T-helper 2 cell treated with Interferon-gamma antibody and Interleukin-4, amounts not matched to agents 5 μg/mL and 100 μg/mL, for 36 hours (primary cell): Measurements from ENCODE around the gene OR52I2.

Experiments
- DNase-seq: peaks from one replicate; pipeline ENCODE4 v3.0.0; 2021; ENCODE audit warnings: low spot score
- H3K27ac Mint-ChIP-seq: one replicate; pipeline ENCODE4 v1.8.0; 2021; ENCODE audit warnings: mild to moderate bottlenecking, mixed read lengths
- H3K27me3 Mint-ChIP-seq: one replicate; pipeline ENCODE4 v1.8.0; 2021; ENCODE audit warnings: low read depth, mixed read lengths
- H3K36me3 Mint-ChIP-seq: one replicate; pipeline ENCODE4 v1.8.0; 2021; ENCODE audit warnings: low read depth, mixed read lengths
- H3K4me1 Mint-ChIP-seq: one replicate; pipeline ENCODE4 v1.8.0; 2021; ENCODE audit warnings: low read depth, mixed read lengths
- H3K4me3 Mint-ChIP-seq: one replicate; pipeline ENCODE4 v1.8.0; 2022; ENCODE audit warnings: mild to moderate bottlenecking, moderate library complexity, mixed read lengths
- H3K9me3 Mint-ChIP-seq: one replicate; pipeline ENCODE4 v1.8.0; 2021; ENCODE audit warnings: mixed read lengths

Gene OR52I2

GRCh38 chr11:4626207-4627099 lies 44.9 kb downstream of the OR52I2 start:
- Mint-ChIP-seq H3K4me3 (no peak overlapping the region), H3K4me1 (no peaks in the 10 kb centered on the region), H3K9me3 (peaks cover 6% of the 10 kb centered on the region), H3K36me3 (no peaks in the 10 kb centered on the region), H3K27me3 (peaks cover 25% of the 10 kb centered on the region), H3K27ac (no peak overlapping the region)
- DNase-seq: peak; percentile 44

- peaks cover 9% of the 10 kb centered on the region for H3K27me3 Mint-ChIP-seq
Measured at GRCh38 chr11:4636136-4636535, 54.6 kb downstream of the OR52I2 start.

GRCh38 chr11:4636962-4637661 lies 55.6 kb downstream of the OR52I2 start, which contains the start of gene OR51D1:
TSS of gene OR51D1 (plus strand) at chr11:4637477. CDS start at chr11:4639791, 2,314 bp downstream.
- no peaks in the 10 kb centered on the region for H3K4me1 Mint-ChIP-seq
- peak; percentile 51 for DNase-seq
- H3K27me3 Mint-ChIP-seq: peaks cover 2% of the 10 kb centered on the region
- H3K4me3 Mint-ChIP-seq: no peak within 1 kb of the TSS
- H3K27ac Mint-ChIP-seq: no peak within 1 kb of the TSS
- no peaks in the 10 kb centered on the region for H3K9me3 Mint-ChIP-seq
- no peaks in the 10 kb centered on the region for H3K36me3 Mint-ChIP-seq

More at GRCh38 chr11:4636136-4636535, 54.6 kb downstream of the OR52I2 start:
- DNase-seq: no peak
- H3K36me3 Mint-ChIP-seq: no peaks in the 10 kb centered on the region
- H3K4me1 Mint-ChIP-seq: no peaks in the 10 kb centered on the region
- no peaks in the 10 kb centered on the region for H3K9me3 Mint-ChIP-seq
- no peak overlapping the region for H3K27ac Mint-ChIP-seq
- no peak overlapping the region for H3K4me3 Mint-ChIP-seq

- Mint-ChIP-seq H3K9me3 (no peaks in the 10 kb centered on the region), H3K4me1 (no peaks in the 10 kb centered on the region), H3K4me3 (no peak overlapping the region), H3K27me3 (peaks cover 1% of the 10 kb centered on the region), H3K27ac (no peak overlapping the region), H3K36me3 (no peaks in the 10 kb centered on the region)
- no peak for DNase-seq
Measured at GRCh38 chr11:4637662-4638047, 56.1 kb downstream of the OR52I2 start.

GRCh38 chr11:4639931-4640330 lies 58.4 kb downstream of the OR52I2 start:
- Mint-ChIP-seq H3K27ac (no peak overlapping the region), H3K27me3 (no peaks in the 10 kb centered on the region), H3K4me1 (no peaks in the 10 kb centered on the region), H3K9me3 (no peaks in the 10 kb centered on the region), H3K4me3 (no peak overlapping the region), H3K36me3 (no peaks in the 10 kb centered on the region)
- no peak for DNase-seq

- no peaks in the 10 kb centered on the region for H3K27me3 Mint-ChIP-seq
- no peak overlapping the region for H3K27ac Mint-ChIP-seq
- H3K36me3 Mint-ChIP-seq: no peaks in the 10 kb centered on the region
- H3K4me1 Mint-ChIP-seq: no peaks in the 10 kb centered on the region
- no peak overlapping the region for H3K4me3 Mint-ChIP-seq
- no peaks in the 10 kb centered on the region for H3K9me3 Mint-ChIP-seq
- no peak for DNase-seq
Measured at GRCh38 chr11:4641501-4641900, 60.0 kb downstream of the OR52I2 start.

- no peak for DNase-seq
- no peak overlapping the region for H3K4me3 Mint-ChIP-seq
- H3K9me3 Mint-ChIP-seq: no peaks in the 10 kb centered on the region
- H3K4me1 Mint-ChIP-seq: no peaks in the 10 kb centered on the region
- H3K27ac Mint-ChIP-seq: no peak overlapping the region
- H3K36me3 Mint-ChIP-seq: no peaks in the 10 kb centered on the region
- H3K27me3 Mint-ChIP-seq: no peaks in the 10 kb centered on the region
Measured at GRCh38 chr11:4642043-4642442, 60.5 kb downstream of the OR52I2 start.
